HG03159 (cell line): Measurements from ENCODE around the gene STXBP6.
"Not testable (repeated sequence)": the region's sequence is repeated elsewhere in the genome, so short reads cannot be mapped to it uniquely, and the experiment has no call there.

Experiments used
- ATAC-seq: cut with Tn5 transposase; IDR thresholded peaks from one replicate; pipeline ENCODE4 v1.9.1; 2021; ENCODE audit warnings: mild to moderate bottlenecking, moderate library complexity; ENCODE audit not compliant: unreplicated experiment

Gene STXBP6

GRCh38 chr14:24774187-24774915 is 275.6 kb downstream of the STXBP6 start:
- no peak for ATAC-seq

- not testable (repeated sequence) for ATAC-seq
Observed at GRCh38 chr14:24773564-24773963, 276.4 kb downstream of the STXBP6 start.

- no peak for ATAC-seq
Observed at GRCh38 chr14:24766434-24766833, 283.5 kb downstream of the STXBP6 start.

GRCh38 chr14:24761141-24761540 is 288.8 kb downstream of the STXBP6 start:
- ATAC-seq = no peak
